Measurements from ENCODE around the gene ADIPOQ. TPM values are rescaled to one million over a fixed set of nuclear protein-coding genes. Genes with fewer than 3 reads are reported as not detected.
"Not testable (repeated sequence)": the region's sequence is repeated elsewhere in the genome, so short reads cannot be mapped to it uniquely, and the experiment has no call there.

Gene ADIPOQ
- total RNA-seq, 1 experiment from 2014 or later: not detected

DNA sequence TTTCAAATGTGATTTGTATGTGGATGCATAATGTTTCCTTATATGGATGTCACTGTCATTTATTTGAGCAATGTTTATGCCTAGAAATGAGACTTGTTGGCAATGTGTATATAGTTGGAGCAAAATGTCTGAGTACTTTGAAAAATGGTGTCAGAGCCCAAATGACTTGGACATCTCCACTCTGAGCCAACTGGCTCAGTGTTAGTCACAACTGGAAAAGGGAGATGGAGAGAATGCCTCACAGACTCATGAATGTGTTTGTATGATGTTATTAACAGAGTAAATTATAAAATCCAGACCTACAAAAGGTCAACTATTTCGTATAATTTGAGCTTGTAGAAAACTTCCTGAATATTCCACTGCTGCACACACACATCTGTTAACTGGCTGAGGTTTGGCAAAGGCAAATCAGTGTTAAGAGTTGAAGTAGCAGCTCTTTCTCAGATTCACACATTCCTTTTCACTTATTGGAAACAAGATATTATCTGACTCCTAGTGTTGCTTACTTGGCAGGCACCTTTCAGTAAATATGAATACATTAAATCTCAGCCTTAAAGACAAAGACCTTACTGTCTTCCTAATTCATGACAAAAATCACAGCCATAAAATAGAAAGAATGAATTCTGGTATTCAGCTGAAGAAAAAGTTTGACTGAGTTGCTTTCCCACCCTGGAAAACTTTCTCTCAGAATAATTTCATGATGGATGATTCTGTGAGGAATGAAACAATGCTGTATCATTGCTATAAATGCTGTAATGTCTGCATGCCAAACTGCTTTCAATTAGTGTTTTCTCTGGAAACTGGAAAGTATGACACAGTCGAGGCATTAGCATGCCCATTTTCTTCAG, 27.0 kb downstream of the ADIPOQ start:
- Histone ChIP-seq H3K36me3 (ENCODE audit: control insufficient read depth, insufficient read depth, low read length) (no peaks in the 10 kb centered on the region), H3K27me3 (ENCODE audit: control insufficient read depth, insufficient read depth, low read length) (no peaks in the 10 kb centered on the region), H3K27ac (ENCODE audit: low read length) (no peak overlapping the region), H3K4me3 (ENCODE audit: low read depth in 2 of 2, low read length in 2 of 2) (no peak overlapping the region), H3K9me3 (ENCODE audit: control insufficient read depth, insufficient read depth, low read depth, low read length) (no peaks in the 10 kb centered on the region), H3K4me1 (ENCODE audit: control insufficient read depth, insufficient read depth, low read length) (no peaks in the 10 kb centered on the region)
- POLR2A ChIA-PET: interaction anchor here (0.6 kb wide), 1 partner anchor 49 kb away, joined by 4 read pairs; no protein-coding TSS in a partner anchor
- TF ChIP-seq, protein P1, sequence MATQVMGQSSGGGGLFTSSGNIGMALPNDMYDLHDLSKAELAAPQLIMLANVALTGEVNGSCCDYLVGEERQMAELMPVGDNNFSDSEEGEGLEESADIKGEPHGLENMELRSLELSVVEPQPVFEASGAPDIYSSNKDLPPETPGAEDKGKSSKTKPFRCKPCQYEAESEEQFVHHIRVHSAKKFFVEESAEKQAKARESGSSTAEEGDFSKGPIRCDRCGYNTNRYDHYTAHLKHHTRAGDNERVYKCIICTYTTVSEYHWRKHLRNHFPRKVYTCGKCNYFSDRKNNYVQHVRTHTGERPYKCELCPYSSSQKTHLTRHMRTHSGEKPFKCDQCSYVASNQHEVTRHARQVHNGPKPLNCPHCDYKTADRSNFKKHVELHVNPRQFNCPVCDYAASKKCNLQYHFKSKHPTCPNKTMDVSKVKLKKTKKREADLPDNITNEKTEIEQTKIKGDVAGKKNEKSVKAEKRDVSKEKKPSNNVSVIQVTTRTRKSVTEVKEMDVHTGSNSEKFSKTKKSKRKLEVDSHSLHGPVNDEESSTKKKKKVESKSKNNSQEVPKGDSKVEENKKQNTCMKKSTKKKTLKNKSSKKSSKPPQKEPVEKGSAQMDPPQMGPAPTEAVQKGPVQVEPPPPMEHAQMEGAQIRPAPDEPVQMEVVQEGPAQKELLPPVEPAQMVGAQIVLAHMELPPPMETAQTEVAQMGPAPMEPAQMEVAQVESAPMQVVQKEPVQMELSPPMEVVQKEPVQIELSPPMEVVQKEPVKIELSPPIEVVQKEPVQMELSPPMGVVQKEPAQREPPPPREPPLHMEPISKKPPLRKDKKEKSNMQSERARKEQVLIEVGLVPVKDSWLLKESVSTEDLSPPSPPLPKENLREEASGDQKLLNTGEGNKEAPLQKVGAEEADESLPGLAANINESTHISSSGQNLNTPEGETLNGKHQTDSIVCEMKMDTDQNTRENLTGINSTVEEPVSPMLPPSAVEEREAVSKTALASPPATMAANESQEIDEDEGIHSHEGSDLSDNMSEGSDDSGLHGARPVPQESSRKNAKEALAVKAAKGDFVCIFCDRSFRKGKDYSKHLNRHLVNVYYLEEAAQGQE (IDR thresholded peaks at IDR 0.05; ENCODE audit: insufficient read depth in 1 of 2, low read depth in 2 of 2, low read length in 1 of 2): no peak
- BruUV-seq (replicated peaks): no TSS peak
- CTCF ChIA-PET: no interaction called here
- intact Hi-C loops (cut with micrococcal nuclease; ENCODE audit: unreplicated experiment) (no loop called here), in situ Hi-C loops (cut with HindIII; ENCODE audit: low pct_unique_long_range_greater_than_20kb, low sequenced_read_pairs) (no loop called here)
- ATAC-seq (peak; percentile 65), DNase-seq (ENCODE audit: low read depth, low spot score) (no peak)

DNA sequence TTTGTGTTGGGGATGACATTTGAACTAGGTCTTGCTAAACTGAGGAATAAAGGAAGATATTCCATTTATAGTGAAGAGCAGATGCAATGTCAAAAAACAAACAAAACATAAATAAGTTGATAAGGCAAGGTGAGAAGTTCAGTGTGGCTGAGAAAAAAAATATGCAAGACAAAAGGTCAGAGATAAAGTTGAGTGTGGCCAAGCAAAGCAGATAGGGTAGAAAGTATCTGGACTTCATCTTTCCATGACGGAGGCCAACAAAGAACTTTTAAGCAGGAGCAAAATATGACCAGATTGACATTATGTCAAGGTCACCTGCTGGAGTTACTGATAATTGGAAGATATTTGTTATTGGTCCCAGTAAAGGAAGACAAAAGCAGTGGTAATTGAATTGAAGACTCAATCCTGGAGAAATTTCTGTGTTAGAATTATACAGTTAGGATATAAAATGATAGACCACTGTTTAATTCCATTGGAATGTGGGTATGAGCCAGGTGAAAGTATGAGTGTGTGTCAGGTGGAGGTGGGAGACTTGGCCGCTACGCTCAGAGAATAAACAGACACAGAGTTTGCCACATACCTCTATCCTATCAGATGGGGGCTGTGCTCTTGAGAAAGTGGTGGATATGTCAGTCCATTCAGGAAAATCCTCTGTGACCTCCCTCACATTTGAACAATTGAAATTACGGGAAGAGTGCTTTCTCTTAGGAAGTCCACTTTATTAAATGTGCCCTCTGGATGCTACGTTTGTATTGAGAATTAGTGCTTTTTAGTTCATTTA, 28.1 kb downstream of the ADIPOQ start:
- intact Hi-C loops (cut with micrococcal nuclease; ENCODE audit: unreplicated experiment) (no loop called here), in situ Hi-C loops (cut with HindIII; ENCODE audit: low pct_unique_long_range_greater_than_20kb, low sequenced_read_pairs) (no loop called here)
- ATAC-seq (no peak), DNase-seq (ENCODE audit: low read depth, low spot score) (no peak)
- Histone ChIP-seq H3K27ac (ENCODE audit: low read length) (no peak overlapping the region), H3K4me1 (ENCODE audit: control insufficient read depth, insufficient read depth, low read length) (no peaks in the 10 kb centered on the region), H3K9me3 (ENCODE audit: control insufficient read depth, insufficient read depth, low read depth, low read length) (peaks cover 3% of the 10 kb centered on the region; the same call in 1 of the 2 replicates), H3K27me3 (ENCODE audit: control insufficient read depth, insufficient read depth, low read length) (no peaks in the 10 kb centered on the region), H3K4me3 (ENCODE audit: low read depth in 2 of 2, low read length in 2 of 2) (no peak overlapping the region), H3K36me3 (ENCODE audit: control insufficient read depth, insufficient read depth, low read length) (no peaks in the 10 kb centered on the region)
- no TSS peak for BruUV-seq (replicated peaks)
- ChIA-PET POLR2A (no interaction called here), CTCF (no interaction called here)
- TF ChIP-seq POLR2AphosphoS5 (IDR thresholded peaks at IDR 0.05; ENCODE audit: low read depth, low read length): no peak

DNA sequence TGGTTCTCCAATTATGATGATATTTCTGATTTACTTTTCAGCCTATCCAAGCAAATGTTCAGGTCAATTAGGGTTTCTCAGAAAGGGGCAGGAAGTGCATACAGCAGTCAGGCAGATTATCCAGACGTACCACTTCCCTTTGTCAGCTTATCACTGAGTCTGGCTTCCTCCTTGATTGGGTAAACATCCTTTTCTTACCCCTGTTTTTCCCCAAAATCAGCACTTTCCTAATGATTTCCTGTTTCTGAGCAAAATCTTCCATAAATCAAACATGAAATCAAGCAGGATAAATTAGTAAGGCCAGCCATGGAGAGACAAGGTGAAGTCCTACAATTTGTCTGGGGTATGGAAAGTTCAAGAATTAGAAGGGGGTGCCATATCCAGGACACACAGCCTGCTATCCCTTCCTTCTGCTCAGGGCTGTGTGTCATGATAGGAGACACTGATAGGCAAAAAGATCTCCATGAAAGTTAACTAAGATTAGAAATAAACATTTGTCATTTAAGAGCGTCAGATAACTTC, 29.0 kb downstream of the ADIPOQ start:
- DNase-seq (ENCODE audit: low read depth, low spot score): no peak
- BruUV-seq (replicated peaks): no TSS peak
- no peaks in the 10 kb centered on the region for H3K27me3 ChIP-seq (ENCODE audit: control insufficient read depth, insufficient read depth, low read length)
- intact Hi-C loops (cut with micrococcal nuclease; ENCODE audit: unreplicated experiment): no loop called here
- no peaks in the 10 kb centered on the region for H3K4me1 ChIP-seq (ENCODE audit: control insufficient read depth, insufficient read depth, low read length)
- TF ChIP-seq, protein P2, sequence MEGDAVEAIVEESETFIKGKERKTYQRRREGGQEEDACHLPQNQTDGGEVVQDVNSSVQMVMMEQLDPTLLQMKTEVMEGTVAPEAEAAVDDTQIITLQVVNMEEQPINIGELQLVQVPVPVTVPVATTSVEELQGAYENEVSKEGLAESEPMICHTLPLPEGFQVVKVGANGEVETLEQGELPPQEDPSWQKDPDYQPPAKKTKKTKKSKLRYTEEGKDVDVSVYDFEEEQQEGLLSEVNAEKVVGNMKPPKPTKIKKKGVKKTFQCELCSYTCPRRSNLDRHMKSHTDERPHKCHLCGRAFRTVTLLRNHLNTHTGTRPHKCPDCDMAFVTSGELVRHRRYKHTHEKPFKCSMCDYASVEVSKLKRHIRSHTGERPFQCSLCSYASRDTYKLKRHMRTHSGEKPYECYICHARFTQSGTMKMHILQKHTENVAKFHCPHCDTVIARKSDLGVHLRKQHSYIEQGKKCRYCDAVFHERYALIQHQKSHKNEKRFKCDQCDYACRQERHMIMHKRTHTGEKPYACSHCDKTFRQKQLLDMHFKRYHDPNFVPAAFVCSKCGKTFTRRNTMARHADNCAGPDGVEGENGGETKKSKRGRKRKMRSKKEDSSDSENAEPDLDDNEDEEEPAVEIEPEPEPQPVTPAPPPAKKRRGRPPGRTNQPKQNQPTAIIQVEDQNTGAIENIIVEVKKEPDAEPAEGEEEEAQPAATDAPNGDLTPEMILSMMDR (IDR thresholded peaks at IDR 0.05): no peak
- TF ChIP-seq POLR2AphosphoS5 (IDR thresholded peaks at IDR 0.05; ENCODE audit: low read depth, low read length) (no peak), TCF7L2 (IDR thresholded peaks at IDR 0.05; ENCODE audit: low read depth, low read length) (no peak), SIN3A (IDR thresholded peaks at IDR 0.05; ENCODE audit: borderline replicate concordance, insufficient read depth, low read depth, low read length) (no peak)
- TF ChIP-seq, protein P1 (IDR thresholded peaks at IDR 0.05; ENCODE audit: insufficient read depth in 1 of 2, low read depth in 2 of 2, low read length in 1 of 2): no peak
- CTCF ChIA-PET: no interaction called here
- H3K9me3 ChIP-seq (ENCODE audit: control insufficient read depth, insufficient read depth, low read depth, low read length): peaks cover 3% of the 10 kb centered on the region; the same call in 1 of the 2 replicates
- H3K36me3 ChIP-seq (ENCODE audit: control insufficient read depth, insufficient read depth, low read length): no peaks in the 10 kb centered on the region
- no peak for ATAC-seq
- no peak overlapping the region for H3K4me3 ChIP-seq (ENCODE audit: low read depth in 2 of 2, low read length in 2 of 2)
- POLR2A ChIA-PET: no interaction called here
- in situ Hi-C loops (cut with HindIII; ENCODE audit: low pct_unique_long_range_greater_than_20kb, low sequenced_read_pairs): no loop called here
- H3K27ac ChIP-seq (ENCODE audit: low read length): no peak overlapping the region

DNA sequence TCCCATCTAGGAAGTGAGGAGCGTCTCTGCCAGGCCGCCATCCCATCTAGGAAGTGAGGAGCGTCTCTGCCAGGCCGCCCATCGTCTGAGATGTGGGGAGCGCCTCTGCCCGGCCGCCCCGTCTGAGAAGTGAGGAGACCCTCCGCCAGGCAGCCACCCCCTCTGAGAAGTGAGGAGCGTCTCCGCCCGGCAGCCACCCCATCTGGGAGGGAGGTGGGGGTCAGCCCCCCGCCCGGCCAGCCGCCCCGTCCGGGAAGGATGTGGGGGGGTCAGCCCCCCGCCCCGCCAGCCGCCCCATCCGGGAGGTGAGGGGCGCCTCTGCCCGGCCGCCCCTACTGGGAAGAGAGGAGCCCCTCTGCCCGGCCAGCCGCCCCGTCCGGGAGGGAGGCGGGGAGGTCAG, 31.3 kb downstream of the ADIPOQ start:
- DNase-seq (ENCODE audit: low read depth, low spot score); H3K27ac ChIP-seq (ENCODE audit: low read length); CTCF ChIA-PET; H3K36me3 ChIP-seq (ENCODE audit: control insufficient read depth, insufficient read depth, low read length); ATAC-seq; H3K27me3 ChIP-seq (ENCODE audit: control insufficient read depth, insufficient read depth, low read length); in situ Hi-C loops (cut with HindIII; ENCODE audit: low pct_unique_long_range_greater_than_20kb, low sequenced_read_pairs); H3K9me3 ChIP-seq (ENCODE audit: control insufficient read depth, insufficient read depth, low read depth, low read length); BruUV-seq (replicated peaks); POLR2A ChIA-PET; intact Hi-C loops (cut with micrococcal nuclease; ENCODE audit: unreplicated experiment); H3K4me3 ChIP-seq (ENCODE audit: low read depth in 2 of 2, low read length in 2 of 2); H3K4me1 ChIP-seq (ENCODE audit: control insufficient read depth, insufficient read depth, low read length): not testable (repeated sequence)

Measured in Panc1 (cell line).